RPMI8226 (cell line): ENCODE data around the gene DNAJB11.
A peak's percentile ranks its signal among the peaks of the same experiment; 100 is the strongest.
"Not testable (repeated sequence)": the region's sequence is repeated elsewhere in the genome, so short reads cannot be mapped to it uniquely, and the experiment has no call there.

ENCODE experiments used
- DNase-seq: peaks from one replicate; pipeline ENCODE4 v3.0.0-alpha.2; 2015

The DNAJB11 gene

GRCh38 chr3:186570096-186570940, at the start of gene DNAJB11:
TSS of gene DNAJB11 (plus strand) at chr3:186570720. CDS start at chr3:186570898, 178 bp downstream.
- peak; percentile 99 for DNase-seq

DNA sequence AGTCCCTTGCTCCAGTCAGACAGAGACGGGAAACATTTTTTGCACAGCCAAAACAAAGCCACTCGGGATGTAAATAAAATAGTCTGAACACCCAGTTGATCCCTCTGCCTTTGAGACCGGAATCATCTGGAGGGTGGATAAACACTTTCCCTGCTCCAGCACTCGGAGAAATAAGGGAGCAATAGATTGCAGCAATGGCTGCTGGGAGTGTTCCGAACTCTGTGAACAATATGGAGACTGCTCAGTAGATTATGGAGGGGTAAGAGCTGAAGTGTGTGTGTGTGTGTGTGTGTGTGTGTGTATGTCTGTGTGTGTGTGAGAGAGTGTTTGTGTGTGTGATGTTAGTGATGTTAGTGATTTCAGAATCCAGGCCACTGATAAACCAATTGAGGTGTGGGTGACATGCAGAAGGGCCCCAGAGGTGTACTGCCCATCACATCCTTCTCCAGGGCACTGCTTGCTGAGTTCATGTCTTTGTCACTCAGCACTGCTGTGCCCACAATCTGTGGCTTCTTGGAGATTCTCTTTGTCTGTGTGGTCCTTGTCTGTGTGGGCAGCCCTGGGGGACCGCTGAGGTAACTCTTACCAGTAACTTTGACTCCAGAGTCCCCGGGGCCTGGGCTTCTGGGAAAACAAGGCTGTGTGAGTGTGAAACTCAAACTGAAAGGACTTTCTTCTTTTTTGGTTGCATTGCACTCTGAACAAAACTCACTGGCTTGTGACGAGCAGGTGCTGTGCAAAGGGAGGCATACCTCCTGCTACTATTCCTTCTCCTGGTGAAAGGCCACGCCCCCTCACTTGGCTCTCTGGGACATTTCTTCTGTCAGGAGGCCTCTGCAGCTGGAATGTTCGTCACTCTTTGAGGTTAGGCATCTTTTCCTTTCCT, 49.3 kb upstream of the DNAJB11 start:
- DNase-seq: no peak

- no peak for DNase-seq
Observed at GRCh38 chr3:186523022-186523421, 47.5 kb upstream of the DNAJB11 start.

DNA sequence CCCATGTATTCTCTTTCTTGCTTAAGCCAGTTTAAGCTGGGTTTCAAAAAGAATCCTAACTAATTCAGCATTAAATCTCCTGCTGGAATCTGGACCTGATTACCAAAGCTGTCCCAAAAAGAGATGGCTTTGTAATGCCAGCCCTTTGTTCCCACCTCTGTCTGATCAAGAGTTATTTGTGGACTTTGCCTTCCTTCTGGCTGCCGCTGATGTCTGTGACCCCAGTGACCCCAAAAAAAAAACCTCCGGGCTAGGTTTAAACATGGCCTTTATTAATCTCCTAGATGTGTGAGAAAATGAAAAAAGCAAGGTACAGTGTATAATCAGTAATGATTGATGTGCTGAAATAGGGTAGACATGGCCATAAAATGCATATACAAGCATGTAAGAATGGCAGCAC, 47.1 kb upstream of the DNAJB11 start:
- no peak for DNase-seq

GRCh38 chr3:186524616-186525015, 45.9 kb upstream of the DNAJB11 start:
- DNase-seq: no peak

GRCh38 chr3:186525369-186526255, 44.9 kb upstream of the DNAJB11 start:
- DNase-seq: no peak

DNA sequence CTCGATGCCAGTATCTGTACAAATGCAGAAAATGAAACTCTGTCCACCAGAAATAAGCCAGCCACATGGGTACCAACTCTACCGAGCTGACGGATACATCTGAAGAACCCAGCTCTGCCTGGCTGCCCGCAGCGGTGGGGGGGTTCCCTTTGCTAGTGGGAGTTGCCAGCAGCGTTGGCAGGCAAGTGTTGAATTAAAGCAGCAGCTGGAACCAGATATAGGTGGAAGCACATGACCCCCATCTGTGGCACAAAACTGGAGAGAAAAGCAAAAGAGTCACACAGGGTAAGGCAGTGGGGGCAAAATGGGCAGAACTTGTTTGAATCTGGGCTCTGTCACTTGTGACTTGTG, 44.3 kb upstream of the DNAJB11 start:
- no peak for DNase-seq

DNA sequence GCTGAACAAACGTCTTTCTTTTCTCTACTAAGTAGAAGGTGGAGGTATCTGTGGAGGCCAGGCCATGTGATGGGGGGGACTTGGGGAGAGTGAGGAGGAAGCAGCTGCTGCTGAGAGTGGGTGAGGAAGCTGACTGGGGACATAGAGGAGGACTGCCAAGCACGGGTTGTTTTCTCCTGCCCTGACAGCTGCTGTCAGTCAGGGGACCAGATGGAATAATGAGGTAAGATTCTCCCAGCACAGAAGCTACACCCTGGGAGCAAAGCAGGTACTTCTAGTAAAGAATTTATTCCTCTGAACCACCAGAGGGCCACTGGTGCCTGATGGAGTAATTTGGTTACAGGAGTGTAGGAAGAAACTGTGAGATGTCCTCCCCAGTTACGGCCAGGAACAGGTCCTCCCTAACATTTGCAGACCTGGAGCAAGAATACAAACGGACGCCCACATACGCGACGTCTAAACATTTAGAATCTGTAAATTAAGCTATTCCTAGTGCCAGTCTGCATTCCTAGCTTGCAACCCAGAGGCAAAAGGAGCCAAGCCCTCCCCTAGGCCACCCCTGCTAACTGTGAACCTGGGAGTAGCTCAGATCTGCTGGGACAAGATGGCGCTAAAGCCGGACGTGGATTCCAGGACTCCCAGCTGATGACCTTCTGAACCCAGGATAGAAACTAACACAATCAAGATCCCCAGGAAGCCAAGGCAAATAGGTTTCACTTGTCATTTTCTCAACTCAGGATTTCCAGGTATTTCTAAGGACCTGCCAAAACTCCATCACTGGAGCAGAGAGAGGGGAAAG, 41.1 kb upstream of the DNAJB11 start:
- no peak for DNase-seq

DNA sequence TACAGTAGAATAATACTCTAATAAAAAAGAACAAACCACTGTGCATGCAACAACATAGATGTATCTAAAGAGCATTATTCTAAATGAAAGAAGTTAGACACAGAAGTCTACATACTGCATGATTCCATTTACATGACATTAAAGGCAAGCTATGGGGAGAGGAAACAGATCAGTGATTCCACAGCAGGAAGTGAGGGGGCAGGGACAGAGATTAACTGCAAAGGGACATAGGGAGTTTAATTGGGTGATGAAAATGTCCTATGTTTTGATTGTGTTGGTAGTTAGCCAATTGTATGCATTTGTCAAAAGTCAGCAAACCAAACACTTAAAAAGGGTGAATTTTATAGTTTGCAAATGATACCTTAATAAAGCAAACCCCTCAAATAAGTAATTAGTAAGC, 40.1 kb upstream of the DNAJB11 start:
- DNase-seq: no peak

GRCh38 chr3:186531694-186532093, 38.8 kb upstream of the DNAJB11 start:
- not testable (repeated sequence) for DNase-seq

GRCh38 chr3:186532598-186533072, 37.9 kb upstream of the DNAJB11 start:
- DNase-seq: peak; percentile 29

GRCh38 chr3:186534113-186534669, 36.3 kb upstream of the DNAJB11 start:
- DNase-seq: no peak

- DNase-seq: no peak
Observed at GRCh38 chr3:186536883-186537844, 33.4 kb upstream of the DNAJB11 start.

- DNase-seq: no peak
Observed at GRCh38 chr3:186538779-186539178, 31.7 kb upstream of the DNAJB11 start.

- DNase-seq: peak; percentile 84
Observed at GRCh38 chr3:186540221-186540834, 30.2 kb upstream of the DNAJB11 start.

DNA sequence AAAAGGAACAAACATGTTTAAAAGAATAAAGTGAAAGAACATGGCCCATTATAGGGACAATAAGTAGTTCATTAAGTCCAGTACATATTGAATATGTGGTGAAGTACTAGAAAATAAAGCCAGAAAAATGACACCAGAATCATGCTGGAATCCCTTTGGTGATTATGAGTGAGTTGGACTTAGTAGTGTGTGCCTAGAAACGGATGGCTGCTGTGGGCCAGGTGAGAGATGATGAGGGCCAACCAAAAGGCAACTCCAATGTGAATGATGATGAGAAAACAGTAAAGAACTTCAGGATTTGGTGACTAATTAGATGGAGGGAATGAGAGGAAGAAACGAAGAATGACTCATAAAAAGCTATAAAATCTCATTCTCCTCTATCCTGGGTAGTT, 29.7 kb upstream of the DNAJB11 start:
- DNase-seq: no peak

DNA sequence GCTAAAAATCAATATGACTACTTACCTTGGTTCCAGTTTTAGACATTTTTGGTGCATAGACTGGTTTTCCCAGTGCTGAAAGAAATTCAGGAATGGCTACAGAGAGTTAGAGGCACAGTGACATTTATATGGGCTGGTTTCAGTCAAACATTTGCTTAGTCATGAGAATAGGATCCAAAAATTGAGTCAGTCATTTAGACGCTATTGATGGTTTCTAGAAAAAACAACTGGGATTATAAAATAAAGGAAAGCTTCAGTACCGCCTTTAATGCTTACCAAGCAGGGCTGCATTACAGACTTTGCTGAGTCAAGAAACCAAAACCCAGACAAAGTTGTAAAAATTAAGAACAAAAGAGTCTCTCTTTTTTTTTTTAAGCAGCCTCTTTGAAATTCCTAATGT, 26.2 kb upstream of the DNAJB11 start, which contains the start of gene CRYGS:
CRYGS (minus strand) TSS at position 100 of the 400 bp plus-strand sequence; CDS start at position 46, 54 bp downstream.
- DNase-seq: no peak

GRCh38 chr3:186549497-186549896, 21.0 kb upstream of the DNAJB11 start:
- DNase-seq: no peak

GRCh38 chr3:186551387-186551786, 19.1 kb upstream of the DNAJB11 start:
- no peak for DNase-seq
